H9 (cell line): Measurements from ENCODE around the gene DHCR24. TPM values are rescaled to one million over a fixed set of nuclear protein-coding genes. Genes with fewer than 3 reads are reported as not detected.

Experiments used
- DNase-seq: peaks from one replicate; pipeline ENCODE4 v3.0.0-alpha.2; 2017
- H2AFZ ChIP-seq: one replicate; pipeline ENCODE4 v1.6.1; 2013; ENCODE audit warnings: mild to moderate bottlenecking, low read length, control low read depth, moderate library complexity
- H2AK5ac ChIP-seq: 2 replicates; pipeline ENCODE4 v1.6.1; 2013; ENCODE audit warnings: low read length, control low read depth, mixed read lengths; ENCODE audit not compliant: insufficient read length
- H2BK120ac ChIP-seq: one replicate; pipeline ENCODE4 v1.6.1; 2013; ENCODE audit warnings: low read depth, mild to moderate bottlenecking, low read length, control low read depth, inconsistent platforms; ENCODE audit not compliant: poor library complexity, severe bottlenecking
- H2BK12ac ChIP-seq: 2 replicates; pipeline ENCODE4 v1.6.1; 2013; ENCODE audit warnings: low read length, control low read depth, mixed read lengths, low read depth; ENCODE audit not compliant: insufficient read length
- H2BK15ac ChIP-seq: 2 replicates; pipeline ENCODE4 v1.6.1; 2013; ENCODE audit warnings: low read depth, low read length, control low read depth
- H2BK20ac ChIP-seq: one replicate; pipeline ENCODE4 v1.6.1; 2013; ENCODE audit warnings: low read depth, mild to moderate bottlenecking, low read length, control low read depth, inconsistent platforms; ENCODE audit not compliant: poor library complexity, severe bottlenecking
- H2BK5ac ChIP-seq: 2 replicates; pipeline ENCODE4 v1.6.1; 2013; ENCODE audit warnings: low read length, control low read depth, mixed read lengths; ENCODE audit not compliant: insufficient read length
- H3K14ac ChIP-seq: 2 replicates; pipeline ENCODE4 v1.6.1; 2013; ENCODE audit warnings: low read length, control low read depth; ENCODE audit not compliant: insufficient read depth
- H3K18ac ChIP-seq: 2 replicates; pipeline ENCODE4 v1.6.1; 2013; ENCODE audit warnings: low read depth, mild to moderate bottlenecking, mixed read lengths, low read length, control low read depth; ENCODE audit not compliant: insufficient read length
- H3K23ac ChIP-seq: 2 replicates; pipeline ENCODE4 v1.6.1; 2013; ENCODE audit warnings: low read length, control low read depth, mixed read lengths, low read depth; ENCODE audit not compliant: insufficient read length
- H3K23me2 ChIP-seq: 2 replicates; pipeline ENCODE4 v1.6.1; 2013; ENCODE audit warnings: low read depth, mild to moderate bottlenecking, mixed read lengths, low read length, control low read depth; ENCODE audit not compliant: insufficient read length, poor library complexity, severe bottlenecking
- H3K27ac ChIP-seq: 2 replicates; pipeline ENCODE4 v1.5.1; 2013; ENCODE audit warnings: low read length, control low read depth, mixed read lengths, low read depth; ENCODE audit not compliant: insufficient read length
- H3K27me3 ChIP-seq: 2 replicates; pipeline ENCODE4 v1.6.1; 2013; ENCODE audit warnings: low read length, control low read depth, inconsistent platforms; ENCODE audit not compliant: insufficient read depth
- H3K4ac ChIP-seq: 2 replicates; pipeline ENCODE4 v1.6.1; 2013; ENCODE audit warnings: low read depth, mild to moderate bottlenecking, control low read depth, inconsistent platforms, low read length, moderate library complexity
- H3K4me1 ChIP-seq: 2 replicates; pipeline ENCODE4 v1.6.1; 2013; ENCODE audit warnings: low read length, control low read depth, inconsistent platforms; ENCODE audit not compliant: insufficient read depth
- H3K4me2 ChIP-seq: 2 replicates; pipeline ENCODE4 v1.6.1; 2013; ENCODE audit warnings: low read length, control low read depth, mixed read lengths; ENCODE audit not compliant: insufficient read length, insufficient read depth
- H3K56ac ChIP-seq: 2 replicates; pipeline ENCODE4 v1.6.1; 2013; ENCODE audit warnings: low read depth, mild to moderate bottlenecking, mixed read lengths, low read length, control low read depth; ENCODE audit not compliant: insufficient read length
- H3K79me1 ChIP-seq: 2 replicates; pipeline ENCODE4 v1.6.1; 2013; ENCODE audit warnings: low read depth, mild to moderate bottlenecking, moderate library complexity, low read length, control low read depth, inconsistent platforms; ENCODE audit not compliant: insufficient read depth, poor library complexity, severe bottlenecking
- H3K79me2 ChIP-seq: 2 replicates; pipeline ENCODE4 v1.6.1; 2013; ENCODE audit warnings: low read length, control low read depth, inconsistent platforms; ENCODE audit not compliant: insufficient read depth
- H3K9ac ChIP-seq: 2 replicates; pipeline ENCODE4 v1.6.1; 2013; ENCODE audit warnings: low read length, control low read depth, mixed read lengths; ENCODE audit not compliant: insufficient read length; ENCODE audit errors: extremely low read depth
- H3K9me3 ChIP-seq: one replicate; pipeline ENCODE4 v1.6.1; 2013; ENCODE audit warnings: low read depth, low read length, inconsistent platforms; ENCODE audit not compliant: control insufficient read depth
- H3T11ph ChIP-seq: one replicate; pipeline ENCODE4 v1.6.1; 2013; ENCODE audit warnings: mild to moderate bottlenecking, low read length, control low read depth, inconsistent platforms
- H4K20me1 ChIP-seq: one replicate; pipeline ENCODE4 v1.6.1; 2013; ENCODE audit not compliant: control insufficient read depth, insufficient read length, insufficient read depth
- H4K5ac ChIP-seq: 2 replicates; pipeline ENCODE4 v1.6.1; 2013; ENCODE audit warnings: low read depth, mild to moderate bottlenecking, mixed read lengths, low read length, control low read depth; ENCODE audit not compliant: insufficient read length
- H4K8ac ChIP-seq: replicated peaks from 2 replicates; pipeline ENCODE4 v1.6.1; 2013; ENCODE audit warnings: low read length, control low read depth, mixed read lengths, low read depth; ENCODE audit not compliant: insufficient read length
- H4K91ac ChIP-seq: 2 replicates; pipeline ENCODE4 v1.6.1; 2013; ENCODE audit warnings: low read depth, mild to moderate bottlenecking, moderate library complexity, mixed read lengths, low read length, control low read depth; ENCODE audit not compliant: insufficient read length
- H3K27ac Mint-ChIP-seq, 3 experiments: 2 replicates in 2 of 3; 3 replicates in 1 of 3; pipeline ENCODE4 v1.8.0; 2020 to 2021; ENCODE audit warnings: mixed read lengths in 3 of 3, mild to moderate bottlenecking in 1 of 3, moderate library complexity in 1 of 3
- H3K27me3 Mint-ChIP-seq: 2 replicates; pipeline ENCODE4 v1.8.0; 2021; ENCODE audit warnings: low read depth, mild to moderate bottlenecking, moderate library complexity, mixed read lengths
- H3K36me3 Mint-ChIP-seq, 3 experiments: 2 replicates in 2 of 3; 3 replicates in 1 of 3; pipeline ENCODE4 v1.8.0; 2020 to 2021; ENCODE audit warnings: low read depth in 3 of 3, mixed read lengths in 3 of 3; ENCODE audit not compliant: insufficient read depth in 1 of 3
- H3K4me1 Mint-ChIP-seq, 2 experiments: 2 replicates each; pipeline ENCODE4 v1.8.0; 2020; ENCODE audit warnings: mixed read lengths in 2 of 2
- H3K4me3 Mint-ChIP-seq, 2 experiments: 2 replicates in 1 of 2; 3 replicates in 1 of 2; pipeline ENCODE4 v1.8.0; 2020 to 2021; ENCODE audit warnings: mild to moderate bottlenecking in 2 of 2, mixed read lengths in 2 of 2, moderate library complexity in 1 of 2
- H3K9me3 Mint-ChIP-seq, 2 experiments: 2 replicates in 1 of 2; 3 replicates in 1 of 2; pipeline ENCODE4 v1.8.0; 2020; ENCODE audit warnings: mild to moderate bottlenecking in 2 of 2, mixed read lengths in 2 of 2, moderate library complexity in 1 of 2
- WGBS: extraction: QIAGEN DNeasy Blood & Tissue Kit; methylation state at CpG from one replicate; pipeline ENCODE4 v1.1.7; 2013; ENCODE audit warnings: missing lambda C conversion rate, low lambda C conversion rate, mixed read lengths; ENCODE audit not compliant: insufficient read length; ENCODE audit errors: extremely low coverage; 5-methylcytosine and 5-hydroxymethylcytosine counted together
- total RNA-seq: library from RNA; stranded (reverse); gene quantifications from 2 replicates; pipeline ENCODE4 v1.2.1, GENCODE V29; 2021
- TF ChIP-seq, protein P1 (sequence below): fragments of 200-600 bp; sonication (generic); conservative IDR thresholded peaks from 3 replicates; pipeline ENCODE4 v1.8.0; 2021; ENCODE audit warnings: antibody characterized with exemption, mild to moderate bottlenecking

The DHCR24 gene
- total RNA-seq, 1 experiment from 2014 or later = 318 TPM

DNA sequence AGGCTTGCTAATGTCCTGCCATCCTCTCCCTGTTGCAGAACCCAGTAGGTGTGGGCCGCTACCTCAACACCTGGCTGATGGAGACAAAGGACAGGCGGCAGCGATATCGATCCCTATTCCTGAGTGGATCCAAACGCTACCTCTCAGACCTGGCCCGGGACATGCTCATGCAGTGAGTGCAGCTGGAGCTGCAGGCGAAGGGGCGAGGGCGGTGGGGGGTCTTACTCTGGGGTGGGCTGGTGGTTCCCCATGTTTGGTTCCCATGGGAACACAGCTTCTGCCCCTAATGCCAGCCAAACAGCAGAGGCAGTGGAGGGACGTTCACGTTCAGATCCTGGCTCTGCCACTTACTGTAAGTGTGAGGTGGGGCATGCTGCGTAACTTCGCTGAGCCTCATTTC lies 70.0 kb downstream of the DHCR24 start:
- H4K8ac ChIP-seq = no peak overlapping the region

More for the DNA sequence above, 70.0 kb downstream of the DHCR24 start:
- Histone ChIP-seq H3K56ac (no peak overlapping the region), H3K27ac (no peak overlapping the region), H3T11ph (no peak overlapping the region), H3K23ac (no peak overlapping the region), H2AFZ (no peak overlapping the region), H2BK15ac (no peak overlapping the region), H3K9ac (no peak overlapping the region), H3K79me2 (no peaks in the 10 kb centered on the region), H3K18ac (no peak overlapping the region), H3K23me2 (no peaks in the 10 kb centered on the region), H3K14ac (no peak overlapping the region), H3K79me1 (no peaks in the 10 kb centered on the region), H2BK12ac (no peak overlapping the region), H3K4ac (no peak overlapping the region), H4K20me1 (no peaks in the 10 kb centered on the region), H3K4me1 (peaks cover 9% of the 10 kb centered on the region; the same call in 1 of the 2 replicates), H3K4me2 (no peak overlapping the region), H4K91ac (no peak overlapping the region), H4K5ac (no peak overlapping the region), H2AK5ac (no peak overlapping the region), H3K27me3 (no peaks in the 10 kb centered on the region), H2BK120ac (no peak overlapping the region), H2BK5ac (no peak overlapping the region), H3K9me3 (no peaks in the 10 kb centered on the region), H2BK20ac (no peak overlapping the region)
- no peak overlapping the region for H3K27ac Mint-ChIP-seq
- H3K9me3 Mint-ChIP-seq = 0 out of 5 replicates have a peak, but pooled peaks cover 0 to 2% of the 10 kb centered on the region in 2 experiments
- TF ChIP-seq, protein P1, sequence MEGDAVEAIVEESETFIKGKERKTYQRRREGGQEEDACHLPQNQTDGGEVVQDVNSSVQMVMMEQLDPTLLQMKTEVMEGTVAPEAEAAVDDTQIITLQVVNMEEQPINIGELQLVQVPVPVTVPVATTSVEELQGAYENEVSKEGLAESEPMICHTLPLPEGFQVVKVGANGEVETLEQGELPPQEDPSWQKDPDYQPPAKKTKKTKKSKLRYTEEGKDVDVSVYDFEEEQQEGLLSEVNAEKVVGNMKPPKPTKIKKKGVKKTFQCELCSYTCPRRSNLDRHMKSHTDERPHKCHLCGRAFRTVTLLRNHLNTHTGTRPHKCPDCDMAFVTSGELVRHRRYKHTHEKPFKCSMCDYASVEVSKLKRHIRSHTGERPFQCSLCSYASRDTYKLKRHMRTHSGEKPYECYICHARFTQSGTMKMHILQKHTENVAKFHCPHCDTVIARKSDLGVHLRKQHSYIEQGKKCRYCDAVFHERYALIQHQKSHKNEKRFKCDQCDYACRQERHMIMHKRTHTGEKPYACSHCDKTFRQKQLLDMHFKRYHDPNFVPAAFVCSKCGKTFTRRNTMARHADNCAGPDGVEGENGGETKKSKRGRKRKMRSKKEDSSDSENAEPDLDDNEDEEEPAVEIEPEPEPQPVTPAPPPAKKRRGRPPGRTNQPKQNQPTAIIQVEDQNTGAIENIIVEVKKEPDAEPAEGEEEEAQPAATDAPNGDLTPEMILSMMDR = no peak
- H3K4me3 Mint-ChIP-seq = no peak overlapping the region
- no CpG with 5 or more reads among the region's 13 CpGs for WGBS
- H3K4me1 Mint-ChIP-seq = peaks cover 42 to 54% of the 10 kb centered on the region in 2 experiments
- DNase-seq = no peak
- H3K36me3 Mint-ChIP-seq = no peaks in the 10 kb centered on the region
- H3K27me3 Mint-ChIP-seq = peaks cover 30% of the 10 kb centered on the region
